ENCODE data around the gene GNAI3. TPM values are rescaled to one million over a fixed set of nuclear protein-coding genes. Genes with fewer than 3 reads are reported as not detected.

The GNAI3 gene
- polyA plus RNA-seq, 1 donor from 2014 or later, result 10.6 TPM

GRCh38 chr1:109508001-109508872, 40.2 kb upstream of the GNAI3 start:
- Histone ChIP-seq H3K4me3 (ENCODE audit: low read length) (peak overlapping the region; percentile 83), H3K9me2 (ENCODE audit: insufficient read depth, low read length) (no peaks in the 10 kb centered on the region), H3K36me3 (ENCODE audit: insufficient read depth, low read length) (no peaks in the 10 kb centered on the region), H3K9me3 (ENCODE audit: low read length) (no peaks in the 10 kb centered on the region), H3K27me3 (ENCODE audit: insufficient read depth, low read depth, low read length) (no peaks in the 10 kb centered on the region), H3K9ac (ENCODE audit: low read length) (no peak overlapping the region), H3K27ac (ENCODE audit: low read length) (no peak overlapping the region), H3K79me2 (replicated peaks; ENCODE audit: insufficient read depth, low read length) (no peaks in the 10 kb centered on the region), H3F3A (ENCODE audit: insufficient read depth, low read length, poor library complexity, severe bottlenecking) (no peaks in the 10 kb centered on the region), H4K20me1 (ENCODE audit: insufficient read depth) (no peaks in the 10 kb centered on the region), H2AFZ (ENCODE audit: low read depth, low read length) (no peak overlapping the region), H3K4me2 (ENCODE audit: low read length) (no peak overlapping the region)
- TF ChIP-seq SMC3 (conservative IDR thresholded peaks at IDR 0.05; ENCODE audit: poor library complexity), result no peak
- TF ChIP-seq EP300 (conservative IDR thresholded peaks at IDR 0.05; ENCODE audit: poor library complexity, severe bottlenecking), result no peak
- TF ChIP-seq POLR2AphosphoS5 (IDR thresholded peaks at IDR 0.05), result no peak
- no peak for TF ChIP-seq RAD21 (conservative IDR thresholded peaks at IDR 0.05)
- no peak for TF ChIP-seq TAF1 (IDR thresholded peaks at IDR 0.05; ENCODE audit: low read depth)
- TF ChIP-seq, protein P1, sequence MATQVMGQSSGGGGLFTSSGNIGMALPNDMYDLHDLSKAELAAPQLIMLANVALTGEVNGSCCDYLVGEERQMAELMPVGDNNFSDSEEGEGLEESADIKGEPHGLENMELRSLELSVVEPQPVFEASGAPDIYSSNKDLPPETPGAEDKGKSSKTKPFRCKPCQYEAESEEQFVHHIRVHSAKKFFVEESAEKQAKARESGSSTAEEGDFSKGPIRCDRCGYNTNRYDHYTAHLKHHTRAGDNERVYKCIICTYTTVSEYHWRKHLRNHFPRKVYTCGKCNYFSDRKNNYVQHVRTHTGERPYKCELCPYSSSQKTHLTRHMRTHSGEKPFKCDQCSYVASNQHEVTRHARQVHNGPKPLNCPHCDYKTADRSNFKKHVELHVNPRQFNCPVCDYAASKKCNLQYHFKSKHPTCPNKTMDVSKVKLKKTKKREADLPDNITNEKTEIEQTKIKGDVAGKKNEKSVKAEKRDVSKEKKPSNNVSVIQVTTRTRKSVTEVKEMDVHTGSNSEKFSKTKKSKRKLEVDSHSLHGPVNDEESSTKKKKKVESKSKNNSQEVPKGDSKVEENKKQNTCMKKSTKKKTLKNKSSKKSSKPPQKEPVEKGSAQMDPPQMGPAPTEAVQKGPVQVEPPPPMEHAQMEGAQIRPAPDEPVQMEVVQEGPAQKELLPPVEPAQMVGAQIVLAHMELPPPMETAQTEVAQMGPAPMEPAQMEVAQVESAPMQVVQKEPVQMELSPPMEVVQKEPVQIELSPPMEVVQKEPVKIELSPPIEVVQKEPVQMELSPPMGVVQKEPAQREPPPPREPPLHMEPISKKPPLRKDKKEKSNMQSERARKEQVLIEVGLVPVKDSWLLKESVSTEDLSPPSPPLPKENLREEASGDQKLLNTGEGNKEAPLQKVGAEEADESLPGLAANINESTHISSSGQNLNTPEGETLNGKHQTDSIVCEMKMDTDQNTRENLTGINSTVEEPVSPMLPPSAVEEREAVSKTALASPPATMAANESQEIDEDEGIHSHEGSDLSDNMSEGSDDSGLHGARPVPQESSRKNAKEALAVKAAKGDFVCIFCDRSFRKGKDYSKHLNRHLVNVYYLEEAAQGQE (IDR thresholded peaks at IDR 0.05; ENCODE audit: borderline replicate concordance), result no peak
- TF ChIP-seq EZH2 (IDR thresholded peaks at IDR 0.05; ENCODE audit: borderline replicate concordance, insufficient read depth, low read length, poor library complexity, severe bottlenecking), result no peak
- no peak for TF ChIP-seq MXI1 (conservative IDR thresholded peaks at IDR 0.05; ENCODE audit: poor library complexity, severe bottlenecking)
- TF ChIP-seq, protein P2, sequence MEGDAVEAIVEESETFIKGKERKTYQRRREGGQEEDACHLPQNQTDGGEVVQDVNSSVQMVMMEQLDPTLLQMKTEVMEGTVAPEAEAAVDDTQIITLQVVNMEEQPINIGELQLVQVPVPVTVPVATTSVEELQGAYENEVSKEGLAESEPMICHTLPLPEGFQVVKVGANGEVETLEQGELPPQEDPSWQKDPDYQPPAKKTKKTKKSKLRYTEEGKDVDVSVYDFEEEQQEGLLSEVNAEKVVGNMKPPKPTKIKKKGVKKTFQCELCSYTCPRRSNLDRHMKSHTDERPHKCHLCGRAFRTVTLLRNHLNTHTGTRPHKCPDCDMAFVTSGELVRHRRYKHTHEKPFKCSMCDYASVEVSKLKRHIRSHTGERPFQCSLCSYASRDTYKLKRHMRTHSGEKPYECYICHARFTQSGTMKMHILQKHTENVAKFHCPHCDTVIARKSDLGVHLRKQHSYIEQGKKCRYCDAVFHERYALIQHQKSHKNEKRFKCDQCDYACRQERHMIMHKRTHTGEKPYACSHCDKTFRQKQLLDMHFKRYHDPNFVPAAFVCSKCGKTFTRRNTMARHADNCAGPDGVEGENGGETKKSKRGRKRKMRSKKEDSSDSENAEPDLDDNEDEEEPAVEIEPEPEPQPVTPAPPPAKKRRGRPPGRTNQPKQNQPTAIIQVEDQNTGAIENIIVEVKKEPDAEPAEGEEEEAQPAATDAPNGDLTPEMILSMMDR (IDR thresholded peaks at IDR 0.05; ENCODE audit: poor library complexity, severe bottlenecking), result no peak

DNA sequence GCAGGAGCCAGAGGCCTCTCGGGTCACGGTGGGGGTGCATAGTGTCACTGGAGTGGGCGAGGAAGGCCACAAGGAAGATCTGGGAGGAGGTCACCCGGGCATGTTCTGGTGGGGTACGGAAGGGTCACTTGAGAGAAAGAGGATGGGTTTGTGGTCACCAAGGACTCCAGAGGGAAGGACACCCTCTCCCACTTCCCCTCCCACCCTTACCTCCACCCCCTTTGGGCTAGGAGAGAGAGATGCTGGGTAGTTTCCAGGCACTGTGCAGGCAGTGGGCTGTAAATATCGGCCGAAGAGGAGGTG, 39.6 kb upstream of the GNAI3 start:
- H3K36me3 ChIP-seq (ENCODE audit: insufficient read depth, low read length), result no peaks in the 10 kb centered on the region
- no peak overlapping the region for H3K27ac ChIP-seq (ENCODE audit: low read length)
- H3F3A ChIP-seq (ENCODE audit: insufficient read depth, low read length, poor library complexity, severe bottlenecking), result no peaks in the 10 kb centered on the region
- peak overlapping the region; percentile 97 for H3K4me2 ChIP-seq (ENCODE audit: low read length)
- peak overlapping the region; percentile 83 for H3K4me3 ChIP-seq (ENCODE audit: low read length)
- H3K9me2 ChIP-seq (ENCODE audit: insufficient read depth, low read length), result no peaks in the 10 kb centered on the region
- peak overlapping the region; percentile 40 for H2AFZ ChIP-seq (ENCODE audit: low read depth, low read length)
- no peaks in the 10 kb centered on the region for H3K79me2 ChIP-seq (replicated peaks; ENCODE audit: insufficient read depth, low read length)
- TF ChIP-seq, protein P1 (IDR thresholded peaks at IDR 0.05; ENCODE audit: borderline replicate concordance), result no peak
- TF ChIP-seq SMC3 (conservative IDR thresholded peaks at IDR 0.05; ENCODE audit: poor library complexity) (no peak), POLR2AphosphoS5 (IDR thresholded peaks at IDR 0.05) (no peak)
- no peaks in the 10 kb centered on the region for H3K9me3 ChIP-seq (ENCODE audit: low read length)
- no peaks in the 10 kb centered on the region for H4K20me1 ChIP-seq (ENCODE audit: insufficient read depth)
- peak overlapping the region; percentile 68 for H3K9ac ChIP-seq (ENCODE audit: low read length)
- H3K27me3 ChIP-seq (ENCODE audit: insufficient read depth, low read depth, low read length), result no peaks in the 10 kb centered on the region

Measured in neural cell (in vitro differentiated cells).